Stomach (tissue), 4 donors: ENCODE data around the gene MYO9A.

Experiments
- POLR2AphosphoS5 ChIP-seq, 3 donors: sonication (generic); formaldehyde crosslinking; IDR thresholded peaks; one replicate each; pipeline ENCODE4 v1.6.1; 2016; ENCODE audit warnings: antibody characterized with exemption in 3 of 3
- TF ChIP-seq, protein P1 (sequence below), 7 experiments: fragments of 450-650 bp in 4 of 7; fragments of 200-600 bp in 3 of 7; sonication (generic) in 3 of 7; IDR thresholded peaks; one replicate each; pipeline ENCODE4 v1.5.1; 2016 to 2019; ENCODE audit warnings: antibody characterized with exemption in 7 of 7, control low read depth in 2 of 7, mild to moderate bottlenecking in 1 of 7

DNA sequence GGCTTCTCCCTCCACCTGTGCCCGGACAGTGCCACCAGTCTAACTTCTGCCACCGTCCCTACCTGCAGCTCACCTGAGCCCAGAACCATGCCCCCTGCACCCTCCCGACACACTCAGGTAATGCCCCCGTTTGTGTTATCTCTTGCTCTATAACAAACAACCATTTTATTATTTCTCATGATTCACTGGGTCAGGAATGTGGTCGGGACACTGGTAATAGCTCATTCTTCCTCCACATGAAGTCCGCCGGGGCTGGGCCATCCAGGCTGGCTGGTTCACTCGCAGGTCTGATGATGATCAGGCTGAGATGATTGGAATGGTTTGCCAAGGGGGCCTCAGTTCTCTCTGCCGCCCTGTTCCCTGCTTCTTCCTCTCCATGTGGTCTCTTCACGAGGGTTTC lies 327.9 kb downstream of the MYO9A start:
- TF ChIP-seq, protein P1, sequence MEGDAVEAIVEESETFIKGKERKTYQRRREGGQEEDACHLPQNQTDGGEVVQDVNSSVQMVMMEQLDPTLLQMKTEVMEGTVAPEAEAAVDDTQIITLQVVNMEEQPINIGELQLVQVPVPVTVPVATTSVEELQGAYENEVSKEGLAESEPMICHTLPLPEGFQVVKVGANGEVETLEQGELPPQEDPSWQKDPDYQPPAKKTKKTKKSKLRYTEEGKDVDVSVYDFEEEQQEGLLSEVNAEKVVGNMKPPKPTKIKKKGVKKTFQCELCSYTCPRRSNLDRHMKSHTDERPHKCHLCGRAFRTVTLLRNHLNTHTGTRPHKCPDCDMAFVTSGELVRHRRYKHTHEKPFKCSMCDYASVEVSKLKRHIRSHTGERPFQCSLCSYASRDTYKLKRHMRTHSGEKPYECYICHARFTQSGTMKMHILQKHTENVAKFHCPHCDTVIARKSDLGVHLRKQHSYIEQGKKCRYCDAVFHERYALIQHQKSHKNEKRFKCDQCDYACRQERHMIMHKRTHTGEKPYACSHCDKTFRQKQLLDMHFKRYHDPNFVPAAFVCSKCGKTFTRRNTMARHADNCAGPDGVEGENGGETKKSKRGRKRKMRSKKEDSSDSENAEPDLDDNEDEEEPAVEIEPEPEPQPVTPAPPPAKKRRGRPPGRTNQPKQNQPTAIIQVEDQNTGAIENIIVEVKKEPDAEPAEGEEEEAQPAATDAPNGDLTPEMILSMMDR (IDR thresholded peaks at IDR 0.05) = no peak
- TF ChIP-seq POLR2AphosphoS5 (IDR thresholded peaks at IDR 0.05) = no peak
